ENCODE data around the gene CLNK. TPM values are rescaled to one million over a fixed set of nuclear protein-coding genes. Genes with fewer than 3 reads are reported as not detected.

The CLNK gene
- polyA plus RNA-seq, 3 donors = not detected

GRCh38 chr4:10640561-10641201, 43.9 kb downstream of the CLNK start:
- Mint-ChIP-seq H3K27ac (peak overlapping the region; percentile 58 to 89 (median 82)), H3K27me3 (ENCODE audit: low read depth in 3 of 3) (peaks cover 0 to 2% (median 0%) of the 10 kb centered on the region in 3 donors), H3K36me3 (no peaks in the 10 kb centered on the region), H3K4me3 (peak overlapping the region in 1 of 2 donors; percentile 16), H3K4me1 (peaks cover 28% of the 10 kb centered on the region), H3K9me3 (peaks cover 0 to 8% (median 2%) of the 10 kb centered on the region in 7 donors)
- Histone ChIP-seq H2AFZ (ENCODE audit: insufficient read depth, low read depth, low read length, poor library complexity, severe bottlenecking) (no peak overlapping the region), H4K20me1 (ENCODE audit: insufficient read depth, low read length) (no peaks in the 10 kb centered on the region), H3K4me2 (replicated peaks; ENCODE audit: extremely low read depth, low read length, poor library complexity, severe bottlenecking) (peak overlapping the region; percentile 17), H3K4me3 (replicated peaks in 1 of 3; ENCODE audit: low read depth in 2 of 3, low read length in 3 of 3) (peak overlapping the region in 1 of 3 experiments; percentile 10), H3K4me1 (ENCODE audit: control insufficient read depth in 1 of 2, insufficient read depth in 2 of 2, low read length in 2 of 2) (peaks cover 28 to 29% of the 10 kb centered on the region in 2 donors), H3K9me3 (replicated peaks in 1 of 2; ENCODE audit: control insufficient read depth in 1 of 2, insufficient read depth in 1 of 2, low read length in 2 of 2) (no peaks in the 10 kb centered on the region), H3K9ac (ENCODE audit: insufficient read depth, low read length, poor library complexity, severe bottlenecking) (no peak overlapping the region), H3K36me3 (replicated peaks in 1 of 2; ENCODE audit: control insufficient read depth in 1 of 2, insufficient read depth in 2 of 2, low read length in 2 of 2) (no peaks in the 10 kb centered on the region), H3K27me3 (ENCODE audit: control insufficient read depth in 2 of 2, insufficient read depth in 2 of 2, low read length in 2 of 2) (no peaks in the 10 kb centered on the region), H3K27ac (ENCODE audit: low read depth in 1 of 2, low read length in 2 of 2) (peak overlapping the region; percentile 30 to 71), H3K79me2 (ENCODE audit: insufficient read depth, low read length) (no peaks in the 10 kb centered on the region)
- peak; percentile 81 to 90 (median 88) for DNase-seq
- intact Hi-C loops (cut with micrococcal nuclease) = no loop called here
- WGBS (ENCODE audit: insufficient coverage) = 3% methylated on average over 2 of the region's 5 CpGs
- TF ChIP-seq CTCF (IDR thresholded peaks at IDR 0.05) = no peak

DNA sequence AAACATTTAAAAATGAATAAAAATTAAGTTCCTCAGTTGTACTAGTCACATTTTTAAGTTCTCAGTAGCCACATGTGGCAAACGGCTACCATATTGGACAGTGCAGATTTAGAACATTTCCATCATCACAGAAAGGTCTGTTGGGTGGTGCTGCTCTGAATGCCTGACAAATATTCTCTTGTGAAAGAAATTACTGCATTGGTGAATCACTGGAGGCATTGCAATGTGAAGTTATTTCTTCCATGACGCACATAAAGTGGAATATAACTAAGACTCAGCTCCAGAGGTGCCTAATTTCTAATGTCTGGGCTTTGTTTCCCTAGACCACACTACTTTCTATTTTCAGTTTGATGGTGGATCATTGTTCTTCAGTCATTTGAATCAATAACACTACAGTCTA, 44.9 kb downstream of the CLNK start:
- no peaks in the 10 kb centered on the region for H3K9me3 ChIP-seq (replicated peaks in 1 of 2; ENCODE audit: control insufficient read depth in 1 of 2, insufficient read depth in 1 of 2, low read length in 2 of 2)
- Mint-ChIP-seq H3K4me1 (peaks cover 30% of the 10 kb centered on the region), H3K27ac (peak overlapping the region; percentile 58 to 90 (median 81)), H3K4me3 (no peak overlapping the region), H3K27me3 (ENCODE audit: low read depth in 3 of 3) (peaks cover 0 to 2% (median 0%) of the 10 kb centered on the region in 3 donors), H3K9me3 (peaks cover 0 to 8% (median 2%) of the 10 kb centered on the region in 7 donors), H3K36me3 (no peaks in the 10 kb centered on the region)
- intact Hi-C loops (cut with micrococcal nuclease) = no loop called here
- DNase-seq = peak; percentile 36 to 52 (median 42)
- H2AFZ ChIP-seq (ENCODE audit: insufficient read depth, low read depth, low read length, poor library complexity, severe bottlenecking) = no peak overlapping the region
- no peak overlapping the region for H3K9ac ChIP-seq (ENCODE audit: insufficient read depth, low read length, poor library complexity, severe bottlenecking)
- H3K4me2 ChIP-seq (replicated peaks; ENCODE audit: extremely low read depth, low read length, poor library complexity, severe bottlenecking) = no peak overlapping the region
- WGBS (ENCODE audit: insufficient coverage) = no CpG with 5 or more reads among the region's 2 CpGs
- H3K36me3 ChIP-seq (replicated peaks in 1 of 2; ENCODE audit: control insufficient read depth in 1 of 2, insufficient read depth in 2 of 2, low read length in 2 of 2) = no peaks in the 10 kb centered on the region
- H4K20me1 ChIP-seq (ENCODE audit: insufficient read depth, low read length) = no peaks in the 10 kb centered on the region
- H3K27me3 ChIP-seq (ENCODE audit: control insufficient read depth in 2 of 2, insufficient read depth in 2 of 2, low read length in 2 of 2) = no peaks in the 10 kb centered on the region
- TF ChIP-seq CTCF (IDR thresholded peaks at IDR 0.05) = no peak
- H3K27ac ChIP-seq (ENCODE audit: low read depth in 1 of 2, low read length in 2 of 2) = peak overlapping the region in 1 of 2 donors; percentile 71
- no peaks in the 10 kb centered on the region for H3K79me2 ChIP-seq (ENCODE audit: insufficient read depth, low read length)
- no peak overlapping the region for H3K4me3 ChIP-seq (replicated peaks in 1 of 3; ENCODE audit: low read depth in 2 of 3, low read length in 3 of 3)
- peaks cover 29 to 32% of the 10 kb centered on the region in 2 donors for H3K4me1 ChIP-seq (ENCODE audit: control insufficient read depth in 1 of 2, insufficient read depth in 2 of 2, low read length in 2 of 2)
